Frontal cortex (tissue), 4 donors: Measurements from ENCODE around the gene THRSP. TPM values are rescaled to one million over a fixed set of nuclear protein-coding genes. Genes with fewer than 3 reads are reported as not detected.
A peak's percentile ranks its signal among the peaks of the same experiment; 100 is the strongest.
"Not testable (repeated sequence)": the region's sequence is repeated elsewhere in the genome, so short reads cannot be mapped to it uniquely, and the experiment has no call there.

Experiments
- DNase-seq, 2 donors: peaks; one replicate each; pipeline ENCODE4 v3.0.0; 2012; ENCODE audit warnings: low spot score in 2 of 2
- FAIRE-seq: peaks from 2 replicates; lab custom pipeline; 2012; peaks lifted over from hg19 to GRCh38; lab: Jason Lieb, UNC
- total RNA-seq: library from RNA; depleted of rRNA; stranded (reverse); fragments of >200 nt; gene quantifications from one replicate; pipeline ENCODE4 v1.2.3, GENCODE V29; 2014
- donor health status: control.
- donor health status: control.
- donor health status: control.

The THRSP gene
- not detected for total RNA-seq

DNA sequence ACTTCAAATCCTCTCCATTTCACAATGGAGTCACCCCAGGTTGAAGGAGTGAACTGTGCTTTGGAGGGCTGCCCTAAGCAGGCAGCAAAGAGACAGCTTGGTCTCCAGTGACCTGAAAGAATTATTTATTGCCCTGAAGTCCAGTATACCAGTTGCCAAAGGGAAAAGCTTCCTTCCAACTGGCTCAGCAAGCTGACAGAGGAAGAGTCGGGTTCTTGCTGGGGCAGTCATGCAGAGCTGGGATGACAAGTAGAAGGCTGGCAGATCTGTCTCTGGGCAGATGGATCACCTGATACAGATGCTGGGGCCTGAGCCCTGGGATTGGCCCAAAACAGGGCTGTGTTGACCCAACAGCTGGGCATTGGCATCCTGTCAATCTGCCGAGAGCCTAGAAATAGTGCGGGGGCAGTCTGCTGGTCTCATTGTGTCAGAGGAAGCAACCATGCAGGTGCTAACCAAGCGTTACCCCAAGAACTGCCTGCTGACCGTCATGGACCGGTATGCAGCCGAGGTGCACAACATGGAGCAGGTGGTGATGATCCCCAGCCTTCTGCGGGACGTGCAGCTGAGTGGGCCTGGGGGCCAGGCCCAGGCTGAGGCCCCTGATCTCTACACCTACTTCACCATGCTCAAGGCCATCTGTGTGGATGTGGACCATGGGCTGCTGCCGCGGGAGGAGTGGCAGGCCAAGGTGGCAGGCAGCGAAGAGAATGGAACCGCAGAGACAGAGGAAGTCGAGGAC lies at the start of gene THRSP:
Gene THRSP, plus strand, starts transcription at position 422 of the 742 bp plus-strand sequence. Its CDS starts 21 bp downstream, at position 443.
- no peak for FAIRE-seq
- DNase-seq = no peak

- DNase-seq, FAIRE-seq: not testable (repeated sequence)
These were observed 48.6 kb upstream of the THRSP start for GRCh38 chr11:78014937-78015520.

DNA sequence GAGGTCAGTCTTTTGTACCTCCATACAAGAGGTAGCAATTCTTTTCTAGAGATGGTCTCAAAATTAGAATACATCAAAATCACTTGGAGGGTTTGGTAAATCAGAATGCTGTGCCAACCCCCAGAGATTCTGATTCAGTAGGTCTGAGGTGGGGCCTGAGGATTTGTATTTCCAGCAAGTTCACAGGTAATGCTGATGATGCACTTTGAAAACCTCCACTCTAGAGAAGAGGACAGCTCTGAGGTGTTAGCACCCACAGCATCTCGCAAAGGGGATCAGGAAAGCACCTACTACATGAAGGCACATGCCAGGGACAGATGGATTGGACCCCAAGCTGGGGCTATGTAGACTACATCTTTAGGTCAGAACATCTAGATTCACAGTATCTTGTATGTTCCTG lies 47.8 kb upstream of the THRSP start:
- FAIRE-seq = no peak
- no peak for DNase-seq

- DNase-seq = no peak
- no peak for FAIRE-seq
These were observed 43.9 kb upstream of the THRSP start for GRCh38 chr11:78019808-78020207.

DNA sequence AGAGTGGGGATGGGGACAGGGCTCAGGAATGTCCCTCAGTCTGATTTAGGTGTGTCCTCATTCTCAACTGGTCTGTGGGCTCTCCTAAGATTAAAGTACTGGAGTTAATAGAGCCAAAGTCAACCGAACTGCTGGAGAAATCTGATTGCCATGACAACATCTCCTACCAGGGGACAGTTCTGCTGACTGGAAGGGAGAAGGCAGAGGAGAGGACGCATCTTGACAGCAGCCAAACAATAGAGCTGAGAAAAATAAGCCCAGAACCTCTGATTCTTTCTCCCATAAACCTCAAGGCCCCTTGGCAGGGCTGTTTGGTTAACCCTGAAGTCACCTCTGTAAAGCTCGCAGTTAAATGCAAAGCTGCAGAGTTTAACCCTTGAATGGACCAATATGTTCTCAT lies 43.4 kb upstream of the THRSP start:
- FAIRE-seq = no peak
- DNase-seq = peak in 1 of 2 donors; percentile 29

- no peak for DNase-seq
- no peak for FAIRE-seq
These were observed 42.0 kb upstream of the THRSP start for GRCh38 chr11:78021611-78022010.

GRCh38 chr11:78022397-78023396 lies 41.0 kb upstream of the THRSP start, which contains the start of gene KCTD14:
TSS of gene KCTD14 (minus strand) at chr11:78023276. CDS start at chr11:78023249, 27 bp downstream.
- DNase-seq (no peak), FAIRE-seq (no peak)

DNA sequence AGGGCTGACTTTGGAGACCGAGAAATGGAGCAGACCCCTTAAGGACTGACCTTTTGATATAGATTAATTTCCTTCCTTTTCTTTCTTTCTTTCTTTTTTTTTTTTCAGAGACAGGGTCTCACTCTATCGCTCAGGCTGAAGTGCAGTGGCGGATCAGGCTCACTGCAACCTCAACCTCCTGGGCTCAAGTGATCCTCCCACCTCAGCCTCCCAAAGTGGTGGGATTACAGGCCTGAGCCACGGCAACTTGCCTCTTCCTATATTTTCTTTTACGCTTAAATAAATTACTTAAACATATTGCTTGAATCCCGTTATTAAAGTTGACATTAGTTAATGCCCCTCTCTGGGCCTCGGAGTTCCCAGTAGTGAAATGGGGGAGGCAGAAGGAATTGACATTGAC lies 40.2 kb upstream of the THRSP start:
- FAIRE-seq = no peak

DNA sequence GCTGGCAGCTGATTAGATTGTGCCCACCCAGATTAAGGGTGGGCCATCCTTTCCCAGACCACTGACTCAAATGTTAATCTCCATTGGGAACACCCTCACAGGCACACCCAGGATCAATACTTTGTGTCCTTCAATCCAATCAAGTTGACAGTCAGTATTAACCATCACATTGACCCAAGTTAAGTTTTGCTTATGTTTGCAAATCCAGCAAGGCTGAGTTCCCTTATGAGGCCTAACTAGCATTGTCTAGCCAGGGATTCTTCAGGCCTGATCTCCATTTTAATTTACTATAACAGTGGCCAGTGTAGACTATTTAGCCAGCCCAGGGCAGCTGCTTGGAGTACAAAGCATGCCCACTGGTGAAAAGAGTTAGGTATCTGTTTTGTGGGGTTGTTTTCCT lies 38.3 kb upstream of the THRSP start:
- DNase-seq (no peak), FAIRE-seq (no peak)

More for the DNA sequence above, 40.2 kb upstream of the THRSP start:
- DNase-seq = no peak

GRCh38 chr11:78027759-78028158 lies 35.9 kb upstream of the THRSP start:
- DNase-seq = no peak
- FAIRE-seq = no peak

GRCh38 chr11:78028423-78028822 lies 35.2 kb upstream of the THRSP start:
- not testable (repeated sequence) for DNase-seq, FAIRE-seq

GRCh38 chr11:78030429-78031325 lies 33.0 kb upstream of the THRSP start:
- DNase-seq = peak; percentile 73 to 78
- peak; percentile 40 for FAIRE-seq

GRCh38 chr11:78031629-78032028 lies 32.0 kb upstream of the THRSP start:
- FAIRE-seq = no peak
- no peak for DNase-seq

DNA sequence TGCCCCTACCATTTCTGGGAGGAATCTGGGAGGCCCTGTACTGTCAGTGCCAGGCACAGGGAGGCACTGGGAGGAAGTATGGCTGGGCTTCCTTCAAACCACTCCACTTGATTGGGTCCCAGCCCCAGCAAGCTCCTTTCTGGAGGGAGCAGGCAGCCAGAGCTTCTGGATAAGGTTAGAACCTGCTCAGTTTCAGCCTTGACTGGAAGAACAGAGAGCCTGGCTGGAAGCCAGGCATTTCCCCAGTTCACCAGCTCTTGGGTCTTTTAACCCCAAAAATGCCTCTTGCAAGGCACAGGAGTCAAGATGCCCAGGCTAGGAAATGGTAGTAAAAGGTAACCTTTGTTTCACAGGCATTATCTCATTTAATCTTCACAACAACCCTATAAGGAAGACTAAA lies 31.6 kb upstream of the THRSP start:
- FAIRE-seq (no peak), DNase-seq (no peak)

DNA sequence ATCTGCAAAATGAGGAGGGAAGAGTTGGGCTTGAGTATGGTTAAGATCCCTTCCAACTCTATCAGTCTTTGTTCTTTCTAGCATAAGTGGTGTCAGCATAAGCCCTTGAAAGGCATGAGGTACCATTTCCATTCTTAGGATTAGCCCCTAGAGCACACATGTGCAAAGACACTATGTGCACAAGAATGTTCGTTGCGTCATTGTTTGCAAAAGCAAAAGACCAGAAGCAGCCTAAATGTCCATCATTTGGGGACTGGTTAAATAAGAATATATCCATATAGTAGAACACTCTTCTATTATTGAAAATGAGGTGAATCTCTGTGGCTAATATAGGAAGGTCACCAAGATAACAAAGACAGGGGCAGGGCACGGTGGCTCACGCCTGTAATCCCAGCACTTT lies 30.6 kb upstream of the THRSP start:
- DNase-seq (no peak), FAIRE-seq (no peak)

DNA sequence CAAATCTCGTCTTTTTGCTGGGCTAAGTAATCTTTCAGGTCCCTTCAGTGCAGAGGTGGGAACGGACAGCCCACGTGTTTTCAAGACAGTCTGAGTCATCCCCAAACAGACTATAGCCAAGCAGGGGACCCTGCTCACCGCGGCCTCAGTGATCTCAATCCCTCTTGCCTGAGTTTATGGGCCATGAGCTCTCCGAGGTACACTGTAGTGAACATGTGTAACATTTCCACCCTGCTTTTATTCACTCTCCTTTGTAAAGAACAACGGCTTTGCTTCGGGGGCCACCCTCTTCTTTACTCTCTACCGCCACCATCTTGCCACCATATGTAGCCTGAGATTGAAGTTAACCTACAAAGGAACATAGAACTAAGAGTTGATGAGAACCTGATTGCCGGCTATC lies 29.0 kb upstream of the THRSP start:
- DNase-seq (no peak), FAIRE-seq (no peak)

- FAIRE-seq (no peak), DNase-seq (no peak)
These were observed 27.3 kb upstream of the THRSP start for GRCh38 chr11:78036313-78036712.

- FAIRE-seq = no peak
- no peak for DNase-seq
These were observed 26.6 kb upstream of the THRSP start for GRCh38 chr11:78037056-78037455.
